ENCODE results near the gene SLC25A23.

SLC25A23 gene

GRCh38 chr19:6413291-6413690, 46.3 kb downstream of the SLC25A23 start:
- Histone ChIP-seq H3K4me1 (ENCODE audit: insufficient read depth, low read length, severe bottlenecking) (no peaks in the 10 kb centered on the region), H2AFZ (ENCODE audit: low read length) (no peak overlapping the region), H3K4me2 (ENCODE audit: low read length) (no peak overlapping the region), H3K27me3 (ENCODE audit: insufficient read depth, low read length) (no peaks in the 10 kb centered on the region), H3F3A (ENCODE audit: insufficient read depth, low read length) (no peaks in the 10 kb centered on the region), H3K4me3 (ENCODE audit: low read depth, low read length, poor library complexity, severe bottlenecking) (no peak overlapping the region), H3K79me2 (ENCODE audit: insufficient read depth, low read length) (no peaks in the 10 kb centered on the region), H3K9ac (ENCODE audit: low read length) (no peak overlapping the region), H3K9me2 (ENCODE audit: low read depth, low read length) (no peaks in the 10 kb centered on the region), H4K20me1 (ENCODE audit: insufficient read depth, low read length) (no peaks in the 10 kb centered on the region), H3K36me3 (ENCODE audit: insufficient read depth, low read length) (peaks cover 49% of the 10 kb centered on the region), H3K9me3 (ENCODE audit: low read length) (no peaks in the 10 kb centered on the region), H3K27ac (ENCODE audit: low read depth, low read length, poor library complexity, severe bottlenecking) (no peak overlapping the region)
- TF ChIP-seq EZH2 (IDR thresholded peaks at IDR 0.05; ENCODE audit: borderline replicate concordance, low read length) (no peak), CTCF (IDR thresholded peaks at IDR 0.05; ENCODE audit: low read length) (no peak)

- Histone ChIP-seq H3K36me3 (ENCODE audit: insufficient read depth, low read length) (peaks cover 42% of the 10 kb centered on the region), H3K4me1 (ENCODE audit: insufficient read depth, low read length, severe bottlenecking) (no peaks in the 10 kb centered on the region), H3K79me2 (ENCODE audit: insufficient read depth, low read length) (no peaks in the 10 kb centered on the region), H3K9ac (ENCODE audit: low read length) (no peak overlapping the region), H2AFZ (ENCODE audit: low read length) (no peak overlapping the region), H3K9me2 (ENCODE audit: low read depth, low read length) (no peaks in the 10 kb centered on the region), H3K4me2 (ENCODE audit: low read length) (no peak overlapping the region), H3K27ac (ENCODE audit: low read depth, low read length, poor library complexity, severe bottlenecking) (peak overlapping the region; percentile 23), H4K20me1 (ENCODE audit: insufficient read depth, low read length) (no peaks in the 10 kb centered on the region), H3K4me3 (ENCODE audit: low read depth, low read length, poor library complexity, severe bottlenecking) (no peak overlapping the region), H3K27me3 (ENCODE audit: insufficient read depth, low read length) (no peaks in the 10 kb centered on the region), H3F3A (ENCODE audit: insufficient read depth, low read length) (no peaks in the 10 kb centered on the region), H3K9me3 (ENCODE audit: low read length) (no peaks in the 10 kb centered on the region)
- no peak for TF ChIP-seq EZH2 (IDR thresholded peaks at IDR 0.05; ENCODE audit: borderline replicate concordance, low read length)
- TF ChIP-seq CTCF (IDR thresholded peaks at IDR 0.05; ENCODE audit: low read length), result peak; percentile 84
Observed at GRCh38 chr19:6412447-6413091, 47.0 kb downstream of the SLC25A23 start.

- H3K79me2 ChIP-seq (ENCODE audit: insufficient read depth, low read length), result no peaks in the 10 kb centered on the region
- peaks cover 37% of the 10 kb centered on the region for H3K36me3 ChIP-seq (ENCODE audit: insufficient read depth, low read length)
- no peaks in the 10 kb centered on the region for H3F3A ChIP-seq (ENCODE audit: insufficient read depth, low read length)
- H3K9ac ChIP-seq (ENCODE audit: low read length), result no peak overlapping the region
- H3K9me2 ChIP-seq (ENCODE audit: low read depth, low read length), result no peaks in the 10 kb centered on the region
- H3K27me3 ChIP-seq (ENCODE audit: insufficient read depth, low read length), result no peaks in the 10 kb centered on the region
- TF ChIP-seq CTCF (IDR thresholded peaks at IDR 0.05; ENCODE audit: low read length) (no peak), EZH2 (IDR thresholded peaks at IDR 0.05; ENCODE audit: borderline replicate concordance, low read length) (no peak)
- H3K27ac ChIP-seq (ENCODE audit: low read depth, low read length, poor library complexity, severe bottlenecking), result no peak overlapping the region
- H3K4me1 ChIP-seq (ENCODE audit: insufficient read depth, low read length, severe bottlenecking), result no peaks in the 10 kb centered on the region
- H2AFZ ChIP-seq (ENCODE audit: low read length), result no peak overlapping the region
- no peaks in the 10 kb centered on the region for H3K9me3 ChIP-seq (ENCODE audit: low read length)
- H3K4me2 ChIP-seq (ENCODE audit: low read length), result no peak overlapping the region
- H4K20me1 ChIP-seq (ENCODE audit: insufficient read depth, low read length), result no peaks in the 10 kb centered on the region
- H3K4me3 ChIP-seq (ENCODE audit: low read depth, low read length, poor library complexity, severe bottlenecking), result no peak overlapping the region
Observed at GRCh38 chr19:6412061-6412446, 47.5 kb downstream of the SLC25A23 start.

Data from OCI-LY1 (cell line).